ENCODE measurements around the gene RNF19B. TPM values are rescaled to one million over a fixed set of nuclear protein-coding genes. Genes with fewer than 3 reads are reported as not detected.

The RNF19B gene
- total and polyA plus RNA-seq, 2 of the 8 experiments (the other 6 are each of a cell fraction or from before 2014, with no cell fraction given) = 9.2 to 11.2 TPM

DNA sequence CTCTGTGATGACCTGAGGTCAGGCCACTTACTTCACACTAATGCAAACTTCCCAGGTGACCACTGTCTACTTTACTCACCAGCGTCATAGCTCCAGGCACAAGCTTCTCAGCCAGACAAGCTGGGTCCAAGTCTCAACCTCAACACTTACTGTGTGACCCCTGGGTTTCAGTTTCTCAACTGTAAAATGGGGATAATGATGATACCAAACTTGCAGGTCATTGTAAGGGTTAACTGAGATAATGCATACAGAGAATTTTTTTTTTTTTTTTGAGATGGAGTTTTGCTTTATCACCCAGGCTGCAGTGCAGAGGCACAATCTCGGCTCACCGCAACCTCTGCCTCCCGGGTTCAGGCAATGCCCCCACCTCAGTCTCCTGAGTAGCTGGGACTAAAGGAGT is 37.4 kb upstream of the RNF19B start:
- Histone ChIP-seq H3K14ac (ENCODE audit: insufficient read length) (no peak overlapping the region), H3K9me3 (ENCODE audit: insufficient read depth in 2 of 2, low read depth in 1 of 2, low read length in 1 of 2) (no peaks in the 10 kb centered on the region), H2BK20ac (ENCODE audit: low read length) (no peak overlapping the region), H2BK12ac (ENCODE audit: low read depth, low read length) (no peak overlapping the region), H3K23ac (ENCODE audit: insufficient read length) (no peak overlapping the region), H4K20me1 (replicated peaks in 1 of 2; ENCODE audit: control insufficient read depth in 1 of 2, insufficient read depth in 2 of 2, low read length in 2 of 2) (peaks cover 0 to 2% of the 10 kb centered on the region in 2 experiments), H3K79me1 (ENCODE audit: low read depth, low read length) (no peaks in the 10 kb centered on the region), H2BK15ac (ENCODE audit: low read length) (no peak overlapping the region), H2BK120ac (replicated peaks; ENCODE audit: low read depth, low read length) (no peak overlapping the region), H3K27me3 (replicated peaks in 1 of 4; ENCODE audit: control insufficient read depth in 3 of 4, extremely low read depth in 1 of 4, insufficient read depth in 3 of 4, low read length in 3 of 4) (no peaks in the 10 kb centered on the region), H3K4ac (replicated peaks; ENCODE audit: insufficient read length, low read depth, low read length) (no peak overlapping the region), H3K4me3 (ENCODE audit: extremely low read depth in 1 of 4, insufficient read depth in 2 of 4, low read depth in 3 of 4, low read length in 4 of 4) (no peak overlapping the region), H4K5ac (ENCODE audit: insufficient read length, low read depth, low read length) (no peak overlapping the region), H3K9ac (replicated peaks in 1 of 4; ENCODE audit: extremely low read depth in 1 of 4, low read depth in 3 of 4, low read length in 3 of 4) (no peak overlapping the region), H2BK5ac (ENCODE audit: low read depth, low read length) (no peak overlapping the region), H4K8ac (ENCODE audit: extremely low read depth, insufficient read depth, low read length) (no peak overlapping the region), H3K56ac (replicated peaks; ENCODE audit: insufficient read length, low read depth, low read length) (no peak overlapping the region), H2AFZ (ENCODE audit: low read length) (no peak overlapping the region), H3K18ac (ENCODE audit: extremely low read depth, low read length) (no peak overlapping the region), H4K91ac (replicated peaks; ENCODE audit: insufficient read length, low read length) (no peak overlapping the region), H3K4me1 (replicated peaks in 1 of 4; ENCODE audit: control insufficient read depth in 3 of 4, insufficient read depth in 4 of 4, low read length in 3 of 4) (peaks cover 0 to 9% (median 5%) of the 10 kb centered on the region in 4 experiments; a peak in 4 of 7 replicates), H3K4me2 (ENCODE audit: insufficient read depth in 1 of 2, low read depth in 2 of 2, low read length in 2 of 2) (no peak overlapping the region), H3K79me2 (ENCODE audit: control insufficient read depth in 1 of 2, insufficient read depth in 2 of 2, low read length in 2 of 2) (no peaks in the 10 kb centered on the region; a peak in 1 of 4 replicates), H3K36me3 (ENCODE audit: control insufficient read depth in 2 of 4, insufficient read depth in 4 of 4, low read length in 3 of 4) (no peaks in the 10 kb centered on the region), H2AK5ac (ENCODE audit: low read depth, low read length) (no peak overlapping the region), H3K27ac (ENCODE audit: low read depth, low read length) (no peak overlapping the region), H3K23me2 (ENCODE audit: low read depth, low read length) (no peaks in the 10 kb centered on the region)
- WGBS, 2 experiments (ENCODE audit: extremely low coverage in 1 of 2, insufficient coverage in 1 of 2, insufficient read length in 1 of 2, insufficient replicate concordance in 2 of 2, low coverage in 1 of 2, low lambda C conversion rate in 2 of 2, missing lambda C conversion rate in 1 of 2) = 93% methylated on average over 4 of the region's 4 CpGs; no CpG with 5 or more reads in 1 of the 2 experiments
- no peak for TF ChIP-seq POLR2A (IDR thresholded peaks at IDR 0.05; ENCODE audit: control extremely low read depth in 1 of 2, low read depth in 2 of 2, low read length in 2 of 2)
- no peak for TF ChIP-seq BACH1 (IDR thresholded peaks at IDR 0.05; ENCODE audit: low read length)
- no peak for TF ChIP-seq SAP30 (IDR thresholded peaks at IDR 0.05; ENCODE audit: insufficient read depth, insufficient replicate concordance, low read length)
- FAIRE-seq (no peak), DNase-seq (ENCODE audit: low read depth in 1 of 2, low spot score in 2 of 2) (no peak)
- ChIA-PET POLR2A (ENCODE audit: partially characterized antibody) (interaction anchor here (0.7 to 2.3 kb wide), 3 partner anchors 9 to 109 kb away, joined by 4 to 10 read pairs (median 4); no protein-coding TSS in a partner anchor), CTCF (ENCODE audit: partially characterized antibody) (interaction anchor here (1.1 to 3.7 kb wide), 12 partner anchors 8 to 67 kb away, joined by 3 to 11 read pairs (median 4); no protein-coding TSS in a partner anchor)
